GM12864 (cell line): ENCODE data around the gene WDR7.

ENCODE experiments used
- DNase-seq: peaks from one replicate; pipeline ENCODE4 v3.0.0-alpha.2; 2011; ENCODE audit warnings: low read depth
- H3K4me3 ChIP-seq: 2 replicates; pipeline ENCODE4 v1.5.1; 2011; ENCODE audit warnings: mild to moderate bottlenecking, low read depth, low read length, control low read depth
- TF ChIP-seq, protein P1 (sequence below): IDR thresholded peaks from 2 replicates; pipeline ENCODE4 v1.5.1; 2011; ENCODE audit warnings: low read depth, mild to moderate bottlenecking, moderate library complexity, low read length, control low read depth, inconsistent platforms; ENCODE audit errors: missing control alignments

Gene WDR7

DNA sequence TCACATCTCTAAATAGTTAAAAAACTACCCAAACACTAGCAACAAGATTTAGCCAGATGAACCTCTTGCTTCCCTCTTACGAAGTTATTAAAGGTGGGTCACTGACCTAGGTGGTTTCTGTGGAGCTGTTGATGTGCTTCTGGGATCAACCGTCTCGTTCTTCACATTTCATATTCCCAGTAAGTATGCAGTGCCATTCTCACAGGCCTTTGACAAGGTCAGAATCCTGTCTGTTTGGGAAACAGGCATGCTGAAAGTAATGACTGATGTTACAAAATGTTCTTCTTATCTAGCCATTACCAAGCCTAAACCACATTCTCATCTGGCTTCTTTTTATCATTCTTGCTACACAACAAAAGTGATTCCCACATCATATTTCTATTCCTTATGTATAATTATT lies 70.3 kb downstream of the WDR7 start:
- DNase-seq = no peak
- TF ChIP-seq, protein P1, sequence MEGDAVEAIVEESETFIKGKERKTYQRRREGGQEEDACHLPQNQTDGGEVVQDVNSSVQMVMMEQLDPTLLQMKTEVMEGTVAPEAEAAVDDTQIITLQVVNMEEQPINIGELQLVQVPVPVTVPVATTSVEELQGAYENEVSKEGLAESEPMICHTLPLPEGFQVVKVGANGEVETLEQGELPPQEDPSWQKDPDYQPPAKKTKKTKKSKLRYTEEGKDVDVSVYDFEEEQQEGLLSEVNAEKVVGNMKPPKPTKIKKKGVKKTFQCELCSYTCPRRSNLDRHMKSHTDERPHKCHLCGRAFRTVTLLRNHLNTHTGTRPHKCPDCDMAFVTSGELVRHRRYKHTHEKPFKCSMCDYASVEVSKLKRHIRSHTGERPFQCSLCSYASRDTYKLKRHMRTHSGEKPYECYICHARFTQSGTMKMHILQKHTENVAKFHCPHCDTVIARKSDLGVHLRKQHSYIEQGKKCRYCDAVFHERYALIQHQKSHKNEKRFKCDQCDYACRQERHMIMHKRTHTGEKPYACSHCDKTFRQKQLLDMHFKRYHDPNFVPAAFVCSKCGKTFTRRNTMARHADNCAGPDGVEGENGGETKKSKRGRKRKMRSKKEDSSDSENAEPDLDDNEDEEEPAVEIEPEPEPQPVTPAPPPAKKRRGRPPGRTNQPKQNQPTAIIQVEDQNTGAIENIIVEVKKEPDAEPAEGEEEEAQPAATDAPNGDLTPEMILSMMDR = no peak
- H3K4me3 ChIP-seq = no peak overlapping the region

GRCh38 chr18:56722518-56722917 lies 71.4 kb downstream of the WDR7 start:
- no peak overlapping the region for H3K4me3 ChIP-seq
- TF ChIP-seq, protein P1 = no peak
- DNase-seq = no peak

DNA sequence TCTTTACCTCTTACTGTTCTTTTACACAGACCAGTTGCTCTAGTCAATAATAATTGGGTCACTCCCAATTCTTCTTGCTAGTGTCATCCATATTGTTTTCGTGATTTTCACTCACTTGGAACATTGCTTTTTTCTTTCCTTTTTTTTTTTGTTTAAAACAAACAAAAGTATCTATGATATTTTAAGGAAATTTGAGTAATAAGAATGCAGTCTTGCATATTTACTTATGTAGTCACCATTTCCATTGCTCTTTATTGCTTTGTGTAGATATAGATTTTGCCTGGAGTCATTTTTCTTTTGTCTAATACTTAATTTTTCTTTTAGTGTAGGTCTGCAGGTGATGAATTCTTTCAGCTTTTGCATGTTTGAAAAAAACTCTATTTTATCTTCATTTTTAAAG lies 71.9 kb downstream of the WDR7 start:
- no peak for DNase-seq
- TF ChIP-seq, protein P1 = no peak
- no peak overlapping the region for H3K4me3 ChIP-seq

DNA sequence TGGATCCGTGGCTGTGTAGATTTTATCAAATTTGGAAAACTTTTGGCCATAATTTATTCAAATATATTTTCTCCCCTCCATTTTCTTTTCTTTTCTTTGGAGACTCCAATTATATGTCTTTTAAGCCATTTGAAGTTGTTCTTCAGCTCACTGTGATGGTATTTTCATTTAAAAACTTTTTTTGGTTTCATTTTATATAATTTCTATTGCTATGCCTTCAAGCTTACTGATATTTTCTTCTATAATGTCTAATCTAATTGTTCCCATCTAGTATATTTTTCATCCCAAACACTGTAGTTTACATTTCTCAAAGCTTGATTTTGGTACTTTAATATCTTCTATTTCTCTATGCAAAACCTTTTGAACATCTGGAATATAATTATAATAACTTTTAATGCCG lies 72.5 kb downstream of the WDR7 start:
- no peak for DNase-seq
- no peak overlapping the region for H3K4me3 ChIP-seq
- TF ChIP-seq, protein P1 = no peak

DNA sequence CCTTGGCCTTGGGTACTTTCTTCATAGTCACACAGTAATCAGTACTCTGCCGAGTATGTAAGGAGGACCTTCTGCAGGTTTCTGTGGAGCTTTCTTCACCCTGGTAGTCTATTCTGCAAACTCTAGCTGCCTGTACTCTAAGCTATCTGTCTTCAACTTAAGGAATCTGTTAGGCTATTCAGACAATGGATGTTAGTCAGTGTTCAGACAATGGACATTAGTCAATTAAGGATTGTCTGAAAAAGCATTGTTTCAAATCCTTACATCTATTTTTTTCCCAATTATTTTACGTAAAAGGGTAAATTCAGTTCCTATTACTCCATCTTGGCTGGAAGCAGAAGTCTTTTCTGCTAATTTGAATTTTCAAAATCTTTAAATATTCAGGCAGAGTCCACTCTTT lies 75.7 kb downstream of the WDR7 start:
- DNase-seq = no peak
- TF ChIP-seq, protein P1 = no peak
- no peak overlapping the region for H3K4me3 ChIP-seq

- TF ChIP-seq, protein P1 = no peak
- no peak overlapping the region for H3K4me3 ChIP-seq
- DNase-seq = no peak
Observed at GRCh38 chr18:56727399-56727798, 76.2 kb downstream of the WDR7 start.

DNA sequence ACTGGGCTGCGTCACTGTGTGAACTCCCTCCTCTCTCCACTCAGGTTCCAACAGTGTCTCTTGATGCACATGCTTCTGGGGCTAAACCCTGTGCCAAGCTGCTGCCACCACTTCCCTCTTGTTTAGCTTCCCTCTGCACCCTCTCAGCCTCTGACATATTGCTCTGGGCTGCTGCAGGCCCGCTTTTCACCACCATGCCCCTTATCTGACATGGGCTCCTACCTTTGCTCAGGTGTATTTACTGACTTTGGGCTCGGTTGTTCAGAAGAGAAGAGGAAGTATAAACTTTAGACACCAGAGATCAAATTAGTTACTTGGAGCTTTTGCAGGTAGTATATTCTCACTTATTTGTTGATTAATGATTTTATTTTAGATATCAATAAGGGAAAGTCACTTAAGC lies 77.6 kb downstream of the WDR7 start:
- TF ChIP-seq, protein P1 = no peak
- no peak overlapping the region for H3K4me3 ChIP-seq
- DNase-seq = no peak
